HL-60/S4 treated with phorbol 12-myristate 13-acetate at 8.2 ng/mL for 4 days and 3 days (cell line): ENCODE data around the gene CCDC97.
"Not testable (repeated sequence)": the region's sequence is repeated elsewhere in the genome, so short reads cannot be mapped to it uniquely, and the experiment has no call there.

ENCODE experiments used
- in situ Hi-C: fragments of 300-500 bp; cut with MboI; formaldehyde crosslinking; loops from 2 replicates; pipeline ENCODE4 v1.15.0; 2022; ENCODE audit warnings: low sequenced_read_pairs

CCDC97 gene

DNA sequence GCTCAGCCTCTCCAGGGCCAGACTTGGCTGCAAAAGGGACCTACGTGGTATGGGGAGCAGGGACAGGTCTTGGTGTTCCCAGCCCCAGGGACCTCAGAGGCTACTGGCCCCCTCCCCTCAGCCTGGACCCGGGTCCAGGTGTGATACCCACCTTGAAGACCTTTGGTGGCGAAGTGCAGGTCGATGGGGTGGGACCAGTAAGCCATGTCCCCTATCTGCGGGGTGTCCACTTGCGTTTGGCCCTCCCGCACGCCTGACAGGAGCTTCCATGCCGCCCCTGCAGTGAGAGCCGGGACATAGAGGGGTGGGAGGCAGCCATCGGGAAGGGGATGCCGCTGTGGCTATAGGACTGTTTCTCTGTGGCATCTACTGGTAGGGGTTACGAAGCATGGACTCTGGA is 47.8 kb downstream of the CCDC97 start:
- in situ Hi-C loops, result no loop called here

DNA sequence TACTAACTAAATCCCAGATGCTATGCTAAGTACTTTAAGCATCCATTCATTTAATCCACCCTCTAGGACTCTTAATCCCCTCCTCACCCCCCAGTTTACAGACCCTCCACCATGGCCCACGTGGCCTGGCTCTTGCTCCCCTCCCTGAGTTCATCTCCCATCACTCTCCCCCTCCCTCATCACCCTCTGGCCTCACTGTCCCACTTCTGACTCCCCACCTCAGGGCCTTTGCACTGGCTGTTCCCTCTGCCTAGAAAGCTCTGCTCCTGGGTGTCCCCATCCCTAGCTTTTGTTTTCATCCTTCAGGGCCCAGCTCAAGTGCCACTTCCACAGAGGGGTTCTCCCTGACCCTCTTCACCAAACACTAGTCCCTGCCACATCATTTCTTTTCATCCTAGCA is 49.8 kb downstream of the CCDC97 start:
- in situ Hi-C loops, result no loop called here

DNA sequence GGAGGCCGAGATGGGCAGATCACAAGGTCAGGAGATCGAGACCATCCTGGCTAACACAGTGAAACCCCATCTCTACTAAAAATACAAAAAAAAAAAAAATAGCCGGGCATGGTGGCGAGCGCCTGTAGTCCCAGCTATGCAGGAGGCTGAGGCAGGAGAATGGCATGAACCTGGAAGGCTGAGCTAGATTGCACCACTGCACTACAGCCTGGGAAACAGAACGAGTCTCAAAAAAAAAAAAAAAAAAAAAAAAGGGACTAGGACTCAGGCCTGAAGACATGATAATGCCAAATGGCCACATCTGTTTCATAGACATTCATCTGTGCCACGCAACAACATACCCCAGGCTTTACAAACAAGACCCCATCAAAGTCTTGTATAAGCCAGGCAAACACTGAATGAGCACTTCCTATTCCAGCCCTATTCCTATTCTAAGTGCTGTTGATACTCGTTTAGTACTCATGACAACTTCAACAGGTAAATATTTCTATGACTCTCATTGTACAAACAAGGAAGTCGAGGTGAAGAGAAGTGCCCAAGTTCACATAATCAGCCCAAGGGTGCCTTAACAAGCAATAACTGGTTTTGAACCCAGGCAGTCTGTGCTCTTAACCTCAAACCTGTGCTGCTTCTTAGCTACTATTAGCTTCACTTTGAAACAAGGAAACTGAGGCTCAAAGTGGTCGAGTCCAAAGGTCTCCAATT is 52.3 kb downstream of the CCDC97 start:
- in situ Hi-C loops, result no loop called here

DNA sequence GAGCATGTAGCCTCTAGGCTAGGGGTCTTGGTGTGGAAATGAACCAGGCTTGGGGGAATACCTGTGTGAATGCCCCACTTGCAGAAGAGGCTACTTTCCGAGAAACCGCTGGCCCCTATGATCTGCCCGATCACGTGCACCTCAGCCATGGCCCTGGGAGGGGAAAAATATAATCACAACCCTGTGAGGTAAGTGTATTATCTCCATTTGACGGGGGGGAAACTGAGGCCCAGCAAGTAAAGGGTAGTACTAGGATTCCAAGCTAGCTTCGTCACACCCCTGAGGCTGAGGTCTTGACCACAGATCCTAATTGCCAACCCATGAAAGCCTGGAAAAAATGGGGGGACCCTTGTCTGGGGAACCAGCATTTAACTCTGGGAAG is 53.4 kb downstream of the CCDC97 start:
- in situ Hi-C loops, result no loop called here

DNA sequence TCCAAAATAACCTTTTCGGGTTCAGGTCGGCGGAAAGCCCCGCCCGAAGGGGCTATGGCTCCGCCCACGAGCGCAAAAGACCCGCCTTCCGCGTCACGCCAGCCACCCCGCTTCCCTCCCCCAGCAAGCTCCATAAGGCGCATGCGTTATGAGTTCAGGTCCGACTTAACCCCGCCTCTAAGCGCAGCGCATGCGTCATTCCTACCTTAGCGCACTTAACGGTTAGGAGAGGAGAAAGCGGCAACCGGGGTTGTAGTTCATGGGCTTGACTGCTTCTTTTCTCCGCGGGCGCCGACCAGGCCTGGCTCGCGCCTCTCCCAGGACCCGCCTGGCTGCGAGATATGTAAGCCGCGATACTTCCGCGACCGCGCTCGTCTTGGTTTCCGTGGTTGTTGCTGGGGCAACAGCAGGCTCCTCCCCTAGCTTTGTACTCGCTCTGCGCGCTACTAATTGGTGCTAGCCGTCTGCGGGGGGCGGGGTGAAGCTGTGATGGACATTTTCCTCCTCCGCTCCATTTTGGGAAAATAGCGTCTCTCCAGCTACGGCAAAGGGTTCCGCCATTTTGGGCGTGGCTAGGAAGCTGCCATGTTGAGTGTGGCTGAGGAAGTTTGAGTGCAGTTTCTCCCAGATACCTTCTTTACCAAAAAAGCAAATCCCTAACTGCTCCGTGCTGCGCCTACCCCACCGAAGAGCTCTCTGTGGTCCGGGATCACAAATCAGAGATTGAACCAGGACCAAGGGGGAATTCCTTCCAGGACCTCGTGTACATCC is 54.0 kb downstream of the CCDC97 start, which contains the start of gene B9D2:
TSS of gene B9D2 (minus strand) at position 397 of the 771 bp plus-strand sequence. CDS start 630 bp downstream, outside the sequence.
- in situ Hi-C loops, result no loop called here

DNA sequence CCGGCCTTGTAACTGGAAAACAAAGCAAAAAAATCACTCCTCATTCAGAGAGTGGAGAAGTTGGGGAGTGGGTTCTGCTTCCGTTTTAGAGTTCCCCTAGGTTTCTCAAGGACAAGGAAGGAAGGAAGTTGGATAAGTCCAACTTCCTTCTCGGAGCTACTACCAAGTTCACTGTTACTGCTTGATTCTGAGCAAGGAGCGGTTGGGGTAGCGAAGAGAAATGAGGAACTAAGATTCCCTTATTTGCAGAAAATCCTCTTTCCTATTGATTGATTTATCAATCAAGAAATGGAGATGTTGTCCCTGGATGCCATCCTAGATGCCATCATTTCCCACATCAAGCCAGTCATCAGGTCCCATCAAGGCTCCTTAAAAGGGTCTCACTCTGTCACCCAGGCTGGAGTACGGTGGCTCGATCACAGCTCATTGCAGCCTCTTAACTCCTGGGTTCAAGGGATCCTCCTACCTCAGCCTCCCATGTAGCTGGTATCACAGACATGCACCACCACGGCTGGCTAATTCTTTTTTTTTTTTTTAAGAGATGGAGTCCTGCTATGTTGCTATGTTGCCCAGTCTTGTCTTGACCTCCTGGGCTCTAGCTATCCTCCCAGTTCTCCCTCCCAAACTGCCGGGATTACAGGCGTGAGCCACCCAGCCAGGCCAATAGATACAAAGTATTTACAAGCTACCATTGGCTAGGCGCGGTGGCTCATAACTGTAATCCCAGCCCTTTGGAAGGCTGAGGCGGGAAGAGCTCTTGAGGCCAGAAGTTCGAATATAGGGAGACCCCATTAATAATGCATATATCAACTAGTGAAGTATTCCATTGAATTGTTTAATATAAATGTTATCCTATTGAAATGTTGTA is 54.8 kb downstream of the CCDC97 start:
- in situ Hi-C loops, result no loop called here

DNA sequence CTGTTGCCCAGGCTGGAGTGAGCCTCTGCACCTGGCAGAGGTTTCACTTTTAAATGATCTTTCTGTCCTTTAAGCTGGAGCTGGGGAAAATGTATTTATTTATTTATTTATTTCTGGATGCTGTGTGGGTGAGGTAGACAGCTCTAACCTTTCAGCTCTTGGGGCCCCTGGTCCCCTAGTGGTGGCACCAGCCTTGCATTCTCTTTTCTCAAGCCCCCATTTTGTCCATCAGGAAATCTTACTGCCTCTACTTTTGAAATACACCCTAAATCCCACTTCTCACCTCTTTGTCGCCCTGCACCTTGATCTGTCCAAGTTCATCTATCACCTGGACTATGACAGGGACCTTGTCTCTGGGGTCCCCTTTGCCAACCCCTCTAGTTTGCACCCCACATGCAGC is 56.1 kb downstream of the CCDC97 start:
- in situ Hi-C loops, result no loop called here

DNA sequence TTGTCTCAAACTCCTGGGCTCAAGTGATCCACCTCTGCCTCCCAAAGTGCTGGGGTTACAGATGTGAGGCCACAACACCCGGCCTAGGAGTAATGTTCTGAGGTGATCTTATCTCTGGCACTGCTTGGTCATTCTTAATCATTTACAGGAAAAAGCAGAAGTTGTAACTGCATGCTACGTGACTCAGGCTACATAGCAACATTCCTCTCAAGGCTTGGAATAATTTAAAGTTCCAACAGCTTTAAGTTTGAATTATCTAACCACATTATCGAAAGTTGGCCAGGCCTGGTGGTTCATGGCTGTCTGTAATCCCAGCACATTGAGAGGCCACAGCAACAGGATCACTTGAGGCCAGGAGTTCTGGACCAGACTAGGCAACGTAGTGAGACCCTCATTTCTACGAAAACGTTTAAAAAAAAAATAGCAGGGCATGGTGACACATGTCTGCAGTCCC is 57.9 kb downstream of the CCDC97 start:
- in situ Hi-C loops, result no loop called here

DNA sequence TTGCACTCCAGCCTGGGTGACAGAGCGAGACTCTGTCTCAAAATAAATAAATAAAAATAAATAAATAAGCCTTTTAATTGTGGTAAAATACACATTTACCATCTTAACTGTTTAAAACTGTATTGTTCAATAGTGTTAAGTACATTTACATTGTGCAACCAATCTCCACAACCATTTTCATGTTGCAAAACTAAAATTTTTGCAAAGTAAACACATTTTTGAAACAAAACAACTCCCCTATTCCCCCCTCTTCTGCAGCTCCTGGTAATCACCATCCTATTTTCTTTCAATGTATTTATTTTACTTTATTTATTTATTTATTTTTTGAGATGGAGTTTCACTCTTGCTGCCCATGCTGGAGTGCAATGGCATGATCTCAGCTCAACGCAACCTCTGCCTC is 59.8 kb downstream of the CCDC97 start:
- in situ Hi-C loops, result no loop called here

DNA sequence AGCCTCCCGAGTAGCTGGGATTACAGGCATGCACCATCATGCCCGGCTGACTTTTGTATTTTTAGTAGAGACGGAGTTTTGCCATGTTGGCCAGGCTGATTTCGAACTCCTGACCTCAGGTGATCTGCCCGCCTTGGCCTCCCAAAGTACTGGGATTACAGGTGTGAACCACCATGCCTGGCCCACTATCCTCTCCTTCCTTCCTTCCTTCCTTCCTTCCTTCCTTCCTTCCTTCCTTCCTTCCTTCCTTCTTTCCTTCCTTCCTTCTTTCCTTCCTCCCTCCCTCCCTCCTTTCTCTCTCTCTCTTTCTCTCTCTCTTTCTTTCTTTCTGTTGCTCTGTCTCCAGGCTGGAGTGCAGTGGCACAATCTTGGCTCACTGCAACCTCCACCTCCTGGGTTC is 61.1 kb downstream of the CCDC97 start:
- in situ Hi-C loops, result not testable (repeated sequence)

DNA sequence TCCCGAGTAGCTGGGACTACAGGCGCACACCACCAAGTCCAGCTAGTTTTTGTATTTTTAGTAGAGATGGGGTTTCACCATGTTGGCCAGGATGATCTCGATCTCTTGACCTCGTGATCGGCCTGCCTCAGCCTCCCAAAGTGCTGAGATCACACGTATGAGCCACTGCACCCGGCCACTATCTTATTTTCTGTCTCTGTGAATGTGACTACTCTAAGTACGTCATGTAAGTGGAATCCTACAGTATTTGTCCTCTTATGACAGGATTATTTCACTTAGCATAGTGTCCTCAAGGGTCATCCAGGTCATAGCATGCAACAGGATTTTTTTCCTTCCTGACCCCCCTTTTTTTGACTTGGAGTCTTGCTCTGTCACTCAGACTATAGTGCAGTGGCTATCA is 61.6 kb downstream of the CCDC97 start:
- in situ Hi-C loops, result no loop called here

DNA sequence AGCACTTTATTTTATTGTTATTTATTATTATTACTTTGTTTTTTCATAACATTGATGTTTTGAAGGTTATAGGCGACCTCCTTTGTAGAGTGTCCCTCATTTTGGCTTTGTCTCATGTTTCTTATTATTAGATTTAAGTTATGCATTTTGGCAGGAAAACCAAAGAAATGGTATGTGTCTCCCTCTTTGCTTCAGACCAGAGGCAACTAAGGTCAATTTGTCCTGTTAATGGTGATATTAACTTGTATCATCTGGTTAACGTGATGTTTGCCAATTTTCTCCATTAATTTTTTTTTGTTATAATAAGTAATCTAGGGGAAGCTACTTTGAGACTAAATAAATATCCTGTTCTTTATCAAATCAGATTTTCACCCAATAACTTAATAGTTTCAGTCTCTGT is 62.5 kb downstream of the CCDC97 start:
- in situ Hi-C loops, result no loop called here

DNA sequence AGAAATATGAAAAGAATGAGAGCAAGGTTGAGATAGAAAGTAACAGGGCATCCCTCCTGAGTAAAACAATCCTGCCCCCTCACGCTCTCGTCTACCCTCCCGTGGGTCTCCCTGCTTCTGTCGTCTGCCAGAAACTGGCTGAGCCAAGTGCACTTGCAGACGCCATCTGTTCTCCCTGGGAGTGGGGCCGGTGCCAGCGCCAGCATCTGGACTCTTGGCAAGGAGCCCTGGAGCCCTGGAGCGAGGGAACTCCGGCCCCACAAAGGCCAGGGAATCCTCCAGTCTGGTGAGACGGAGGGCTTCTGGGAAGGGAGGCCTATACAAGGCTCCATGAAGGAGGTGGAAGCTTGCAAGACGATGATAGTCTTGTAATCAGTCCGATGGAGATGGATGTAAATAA is 64.0 kb downstream of the CCDC97 start:
- in situ Hi-C loops, result no loop called here
